Hematopoietic multipotent progenitor cell treated with erythropoietin and hydrocortisone succinate and interleukin-3 and kit ligand, for 4 days (in vitro differentiated cells): ENCODE measurements around the gene WNT6.

Experiments used
- DNase-seq: peaks from one replicate; pipeline ENCODE4 v3.0.0-alpha.2; 2015

WNT6 gene

DNA sequence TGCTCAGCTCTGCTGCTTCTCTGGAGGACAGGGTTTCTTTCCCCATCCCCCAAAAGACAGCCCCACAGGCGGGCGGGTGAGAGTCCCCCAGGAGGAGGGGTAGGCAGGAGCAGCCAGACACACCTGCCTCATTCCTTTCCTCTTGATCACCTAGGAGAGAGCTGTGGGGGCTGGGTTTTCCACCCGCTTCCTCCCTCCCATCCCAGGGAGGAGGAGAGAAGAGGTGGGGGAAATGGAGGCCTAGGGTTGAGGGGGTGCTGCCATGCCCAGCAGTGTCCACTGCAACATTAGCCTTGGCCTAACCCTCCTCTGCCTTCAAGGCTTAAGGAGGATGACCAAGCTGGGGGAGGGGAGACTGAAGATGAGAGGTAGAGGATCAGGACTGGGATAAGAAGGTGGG lies 35.7 kb downstream of the WNT6 start:
- DNase-seq, result no peak

DNA sequence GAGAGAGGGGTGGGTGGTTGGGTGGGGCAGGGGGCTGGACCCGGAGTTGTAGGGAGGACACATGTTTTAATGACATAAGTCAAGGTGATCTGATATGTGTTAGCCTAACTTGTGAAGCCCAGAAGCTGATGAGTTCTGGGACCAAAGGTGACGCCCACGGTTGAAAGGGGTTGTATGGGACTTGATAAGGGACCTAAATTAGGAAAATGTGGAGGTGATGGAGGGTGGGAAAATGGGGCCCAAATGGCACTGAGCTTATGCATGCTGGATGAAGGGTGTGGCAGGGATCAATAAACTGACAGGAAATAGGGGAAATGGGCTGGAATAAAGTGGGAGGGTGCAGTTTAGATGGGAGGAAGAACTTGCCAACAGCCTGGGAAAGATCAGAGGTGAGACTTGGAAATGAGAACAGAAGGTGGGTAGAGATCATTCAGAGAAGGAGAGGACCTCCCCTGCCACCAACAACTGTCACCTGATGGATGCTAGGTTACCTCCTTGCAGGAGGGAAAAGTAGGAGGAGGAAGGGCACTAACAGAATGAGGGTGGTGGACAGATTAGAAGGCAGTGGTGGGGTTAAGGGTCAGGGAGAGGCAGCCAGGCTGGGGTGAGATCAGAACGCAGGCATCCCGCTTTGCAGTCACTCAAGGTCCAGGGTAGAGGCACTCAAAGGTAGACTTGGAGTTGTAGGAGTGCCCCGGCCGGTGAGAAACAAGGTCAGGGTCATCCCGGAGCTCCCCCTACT lies 36.3 kb downstream of the WNT6 start:
- DNase-seq, result no peak

DNA sequence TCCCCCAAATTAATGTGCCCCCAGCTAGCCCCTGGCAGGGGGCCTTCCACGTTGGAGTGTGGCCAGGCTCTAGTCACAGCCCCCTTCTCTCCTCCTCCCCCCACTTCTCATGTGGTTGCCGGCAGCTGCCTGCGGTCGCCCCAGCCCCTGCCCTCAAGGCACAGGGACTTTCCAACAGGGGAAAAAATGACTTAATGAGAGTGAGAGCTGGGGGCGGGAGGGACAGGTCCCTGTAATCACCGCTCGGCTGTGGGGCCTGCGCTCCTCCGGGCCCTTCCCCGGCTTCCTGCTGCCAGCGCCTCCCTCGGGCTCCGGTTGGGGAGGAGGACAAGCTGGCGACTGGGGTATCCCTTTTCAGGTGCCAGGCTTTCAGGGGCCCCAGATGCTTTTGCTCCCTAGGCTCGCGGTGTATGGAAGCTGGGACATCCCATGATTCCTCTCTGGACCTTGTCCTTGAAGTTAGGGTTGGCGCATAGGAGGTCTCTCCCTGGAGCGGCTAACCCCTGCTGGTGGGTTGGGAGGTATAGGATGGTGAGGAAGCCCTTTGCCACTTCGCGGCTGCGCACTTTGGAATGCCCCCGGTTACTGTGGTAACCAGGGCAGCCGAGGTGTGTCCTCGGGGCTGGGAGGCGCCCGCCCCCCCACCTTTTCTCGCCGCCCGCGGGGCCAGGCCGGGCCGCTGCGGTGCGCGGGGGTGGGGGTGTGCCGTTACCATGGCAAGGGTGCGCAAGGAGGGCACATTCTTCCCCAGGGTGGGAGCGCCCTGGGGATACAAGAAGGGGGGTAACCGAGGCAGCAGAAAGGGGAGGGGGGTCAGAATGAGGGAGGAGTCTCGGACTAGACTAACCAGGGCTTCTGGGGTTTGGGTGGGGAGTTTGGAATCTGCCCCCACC lies 37.1 kb downstream of the WNT6 start:
- peak; percentile 67 for DNase-seq

DNA sequence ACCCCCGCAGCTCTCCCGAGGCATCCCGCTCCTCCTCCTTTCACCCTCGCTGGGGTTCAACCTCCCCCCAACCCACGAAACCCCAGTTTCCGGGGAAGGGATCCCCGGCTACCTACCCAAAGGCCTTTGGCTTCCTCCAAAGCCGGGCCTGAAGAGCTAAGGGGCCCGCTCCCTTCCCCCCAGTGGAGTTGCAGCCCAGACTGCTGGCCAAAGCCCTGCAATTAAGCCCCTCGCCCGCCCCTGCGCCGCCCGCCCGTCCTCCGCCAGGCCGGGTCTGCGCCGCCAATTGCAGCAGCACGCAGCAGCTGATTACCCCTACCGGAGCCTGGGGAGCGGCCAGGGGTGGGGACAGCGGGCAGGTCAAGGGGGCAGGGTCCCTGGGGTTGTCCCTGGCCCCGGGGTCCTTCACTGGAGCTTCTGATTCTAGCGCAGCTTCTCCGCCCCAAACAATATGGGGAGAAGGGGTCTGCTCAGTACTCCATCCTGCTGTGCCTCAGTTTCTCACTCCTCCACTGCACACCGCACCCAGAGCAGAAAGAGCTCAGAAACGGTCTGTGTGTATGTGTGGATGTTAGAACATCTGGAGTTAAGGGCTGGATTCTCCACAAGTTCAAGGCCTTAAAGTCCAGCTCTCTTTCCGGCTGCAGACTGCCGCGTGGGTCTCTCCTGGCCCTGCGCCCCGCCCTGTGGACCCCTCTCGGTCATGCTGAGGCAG lies 37.9 kb downstream of the WNT6 start:
- DNase-seq, result no peak

DNA sequence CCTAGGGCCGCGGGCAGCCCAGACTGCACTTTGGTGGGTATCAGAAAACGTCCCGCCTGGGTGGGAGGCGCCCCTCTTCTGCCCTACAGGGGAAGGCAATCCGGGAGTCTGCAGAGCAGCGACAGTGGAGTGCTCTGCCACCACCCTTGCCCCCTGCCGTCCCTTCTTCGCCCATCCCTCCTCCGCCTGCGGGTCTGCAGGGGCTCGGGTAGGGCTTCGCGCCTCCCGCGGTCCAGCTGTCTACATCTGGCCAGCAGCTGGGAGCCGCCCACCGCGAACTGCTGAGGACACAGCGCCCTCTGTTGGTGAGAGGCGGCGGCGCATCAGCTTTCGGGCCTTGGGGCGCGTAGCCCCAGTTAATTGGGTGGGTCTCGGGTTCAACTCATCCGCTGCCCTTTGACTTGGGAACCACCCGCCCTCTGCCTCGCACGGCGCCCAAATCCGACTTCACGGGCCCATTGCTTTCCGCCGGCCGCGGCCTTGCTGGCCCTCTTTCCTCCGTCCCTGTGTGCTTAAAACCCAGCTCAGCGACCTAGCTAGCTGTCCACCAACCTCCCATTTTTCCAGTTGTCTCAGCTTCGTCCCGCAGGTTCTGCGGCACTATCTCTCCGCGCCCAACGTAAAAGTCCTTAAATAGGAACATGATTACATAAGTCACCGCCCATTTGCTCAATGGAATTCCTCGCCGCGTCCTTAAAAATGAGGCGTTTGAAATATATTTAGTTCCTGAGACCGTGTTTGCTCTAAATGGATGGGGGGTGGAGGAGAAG lies 38.7 kb downstream of the WNT6 start:
- DNase-seq, result peak; percentile 76

DNA sequence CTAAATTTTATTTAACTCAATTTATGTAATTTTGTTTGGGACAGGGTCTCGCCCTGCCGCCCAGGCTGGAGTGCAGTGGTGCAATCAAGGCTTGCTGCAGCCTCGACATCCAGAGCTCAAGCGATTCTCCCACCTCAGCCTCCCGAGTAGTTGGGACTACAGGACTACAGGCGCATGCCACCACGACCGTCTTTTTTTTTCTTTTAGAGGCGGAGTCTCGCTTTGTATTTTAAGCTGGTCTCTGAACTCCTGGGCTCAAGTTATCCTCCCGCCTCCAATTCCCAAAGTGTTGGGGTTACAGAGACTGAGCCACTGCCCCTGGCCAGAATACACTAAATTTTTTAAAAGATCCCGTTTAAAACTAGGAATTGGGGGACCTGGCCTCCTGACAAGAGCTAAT lies 39.5 kb downstream of the WNT6 start:
- no peak for DNase-seq

DNA sequence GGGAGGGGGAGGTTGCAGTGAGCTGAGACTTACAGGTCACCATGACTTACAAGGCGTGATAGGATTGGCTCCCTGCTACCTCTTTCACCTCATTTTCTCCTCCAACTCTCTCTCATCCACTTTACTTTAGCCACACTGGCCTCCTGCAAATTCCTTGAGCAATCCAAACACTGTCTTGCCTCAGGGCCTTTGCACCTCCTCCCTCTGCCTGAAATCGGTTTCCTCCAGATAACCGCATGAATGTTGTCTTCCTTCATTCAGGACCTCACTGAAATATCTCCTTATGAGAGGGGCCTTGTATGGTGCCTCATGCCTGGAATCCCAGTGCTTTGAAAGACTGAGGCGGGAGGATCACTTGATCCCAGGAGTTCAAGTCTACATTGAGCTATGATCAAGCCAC lies 42.8 kb downstream of the WNT6 start:
- DNase-seq, result no peak

DNA sequence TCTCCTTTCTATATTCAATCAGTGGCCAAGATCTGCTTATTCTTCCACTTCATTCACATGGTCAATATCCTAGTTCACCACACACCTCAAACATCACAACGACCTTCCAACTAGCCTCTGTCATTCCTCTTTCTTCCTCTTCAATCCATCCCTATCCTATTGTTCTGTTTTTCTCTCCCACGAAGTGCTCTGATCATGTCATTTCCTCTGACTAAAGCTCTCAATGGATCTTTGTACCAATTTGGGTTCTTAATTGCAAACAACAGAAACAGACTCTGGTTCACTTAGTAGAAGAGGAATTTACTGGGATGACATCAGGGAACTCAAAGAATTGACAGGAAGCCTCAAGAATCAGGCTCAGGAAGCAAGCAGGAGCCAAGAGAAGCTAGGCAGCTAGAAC lies 44.6 kb downstream of the WNT6 start:
- DNase-seq, result no peak

DNA sequence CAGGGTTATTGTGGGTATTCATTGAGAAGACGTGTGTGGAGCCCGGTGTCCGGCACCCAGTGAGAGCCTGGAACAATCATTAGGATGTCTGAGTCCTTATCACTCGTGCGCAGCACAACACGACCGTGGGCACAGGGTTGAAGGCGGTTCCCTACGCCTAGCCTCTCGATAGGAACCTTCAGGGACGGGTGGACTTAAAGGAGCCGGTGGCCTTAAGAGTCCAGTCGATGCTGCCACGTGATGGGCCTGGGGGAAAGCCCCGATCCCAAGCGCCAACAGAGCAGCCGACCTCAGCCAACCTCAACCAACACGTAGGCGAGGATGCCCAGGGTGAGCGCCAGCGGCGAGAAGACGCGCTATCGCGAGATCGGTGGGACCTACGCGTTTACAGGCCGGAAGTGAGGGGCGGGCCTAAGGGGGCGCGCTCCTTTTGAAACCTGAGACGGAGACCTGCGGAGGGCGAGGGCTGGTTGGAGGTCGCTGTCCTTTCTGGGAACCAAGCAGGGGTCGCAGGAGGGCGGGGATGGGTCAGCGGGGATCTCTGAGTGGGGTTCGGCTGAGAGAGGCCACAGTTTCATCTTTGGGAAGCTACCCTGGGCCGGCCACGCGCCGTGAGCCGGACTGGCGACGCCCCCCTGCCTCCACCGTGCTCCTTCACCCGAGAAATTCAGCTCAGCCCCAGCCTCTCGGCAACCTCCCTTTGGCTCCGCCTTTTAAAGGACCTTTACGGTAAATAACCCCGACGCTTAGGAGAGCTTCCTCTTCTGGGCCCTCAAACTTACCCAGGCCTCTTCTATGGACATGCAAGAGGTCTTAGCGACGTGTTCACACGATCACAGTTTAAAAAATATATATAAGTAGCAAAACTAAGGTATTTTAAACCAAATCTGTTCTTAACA lies 49.4 kb downstream of the WNT6 start:
- peak; percentile 94 for DNase-seq

DNA sequence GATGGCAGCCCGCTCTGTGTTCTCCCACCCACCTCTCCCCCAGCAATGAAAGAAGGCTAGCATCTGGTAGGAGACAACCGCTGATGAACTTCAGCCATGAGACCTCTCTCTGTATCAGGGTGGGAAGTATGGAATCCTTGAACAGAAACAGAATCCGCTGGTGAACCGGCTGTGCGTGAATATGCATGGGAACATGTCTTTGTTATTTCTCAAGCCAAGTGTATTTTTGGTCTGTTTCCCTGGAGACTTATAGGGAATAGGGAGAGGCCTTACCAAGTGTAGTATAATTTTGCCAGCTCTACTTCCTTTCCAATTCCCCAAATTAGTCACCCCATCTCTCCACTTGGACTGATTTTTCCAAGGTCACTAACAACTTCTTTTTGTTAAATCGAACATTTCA lies 51.1 kb downstream of the WNT6 start:
- no peak for DNase-seq

DNA sequence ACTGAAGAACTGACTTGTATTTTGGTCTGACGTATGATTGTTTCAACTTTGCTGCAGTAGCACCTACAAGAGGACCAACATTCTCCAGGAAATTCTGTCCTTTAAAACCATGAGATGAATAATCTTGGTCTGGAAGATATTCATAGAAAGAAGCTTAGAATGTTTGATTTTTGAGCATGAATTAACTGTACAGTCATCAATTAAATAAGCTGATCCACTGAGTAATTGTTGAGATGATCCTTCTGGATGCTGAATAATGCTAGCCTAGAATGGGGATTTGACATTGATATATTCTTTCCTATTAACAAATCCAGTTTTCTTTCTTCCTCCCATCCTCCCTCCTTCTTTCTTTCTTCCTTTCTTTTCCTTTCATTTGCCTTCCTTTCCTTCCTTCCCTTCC lies 60.9 kb downstream of the WNT6 start:
- DNase-seq, result no peak
